DMS114 treated with DMSO at 0.1 percent for 48 hours (cell line): ENCODE data around the gene TMEM254.
"Not testable (repeated sequence)": the region's sequence is repeated elsewhere in the genome, so short reads cannot be mapped to it uniquely, and the experiment has no call there.

Source experiments
- DNase-seq: peaks from one replicate; lab custom pipeline; 2025; ENCODE audit not compliant: unreplicated experiment; lab: John Stamatoyannopoulos, UW

Gene TMEM254

GRCh38 chr10:80075781-80076180, 2.7 kb upstream of the TMEM254 start:
- DNase-seq: no peak

GRCh38 chr10:80077869-80078447, 507 bp upstream of the TMEM254 start:
- no peak for DNase-seq

GRCh38 chr10:80079312-80079719, 851 bp downstream of the TMEM254 start:
- no peak for DNase-seq

- no peak for DNase-seq
These were observed 2.6 kb downstream of the TMEM254 start for GRCh38 chr10:80081026-80081425.

- no peak for DNase-seq
These were observed 3.6 kb downstream of the TMEM254 start for GRCh38 chr10:80081801-80082750.

GRCh38 chr10:80090121-80090520, 11.7 kb downstream of the TMEM254 start:
- no peak for DNase-seq

- no peak for DNase-seq
These were observed 15.8 kb downstream of the TMEM254 start for GRCh38 chr10:80094231-80094630.

GRCh38 chr10:80098272-80098671, 19.8 kb downstream of the TMEM254 start:
- not testable (repeated sequence) for DNase-seq

GRCh38 chr10:80099295-80099694, 20.8 kb downstream of the TMEM254 start:
- not testable (repeated sequence) for DNase-seq

- DNase-seq: no peak
These were observed 21.7 kb downstream of the TMEM254 start for GRCh38 chr10:80100116-80100515.

GRCh38 chr10:80100861-80101695, 22.6 kb downstream of the TMEM254 start:
- DNase-seq: no peak

GRCh38 chr10:80104066-80104926, 25.8 kb downstream of the TMEM254 start:
- no peak for DNase-seq

- no peak for DNase-seq
These were observed 30.2 kb downstream of the TMEM254 start for GRCh38 chr10:80108576-80109239.

GRCh38 chr10:80110986-80111385, 32.5 kb downstream of the TMEM254 start:
- no peak for DNase-seq

- no peak for DNase-seq
These were observed 40.2 kb downstream of the TMEM254 start for GRCh38 chr10:80118669-80119068.

GRCh38 chr10:80122110-80122710, 43.7 kb downstream of the TMEM254 start:
- DNase-seq: no peak

GRCh38 chr10:80122746-80123145, 44.3 kb downstream of the TMEM254 start:
- DNase-seq: no peak

- DNase-seq: no peak
These were observed 48.4 kb downstream of the TMEM254 start for GRCh38 chr10:80126876-80127275.

GRCh38 chr10:80131499-80131901, 53.0 kb downstream of the TMEM254 start:
- DNase-seq: no peak
